Tibial nerve (tissue), 4 donors: ENCODE data around the gene RPS6KA5. TPM values are rescaled to one million over a fixed set of nuclear protein-coding genes. Genes with fewer than 3 reads are reported as not detected.

Experiments used
- DNase-seq, 2 donors: peaks; one replicate each; pipeline ENCODE4 v3.0.0-alpha.2; 2019; ENCODE audit warnings: low spot score in 2 of 2
- H3K27ac ChIP-seq, 4 donors: fragments of 200-600 bp; sonication (generic) in 3 of 4; one replicate each; pipeline ENCODE4 v1.5.1; 2017 to 2019; ENCODE audit warnings: mild to moderate bottlenecking in 1 of 4
- H3K27me3 ChIP-seq, 2 donors: fragments of 200-600 bp; sonication (generic) in 1 of 2; one replicate each; pipeline versions ENCODE4 v1.5.1 to v1.6.0; 2017 to 2019
- H3K36me3 ChIP-seq, 3 donors: fragments of 200-600 bp; sonication (generic); one replicate each; pipeline ENCODE4 v1.5.1; 2018 to 2019
- H3K4me1 ChIP-seq, 4 donors: fragments of 200-600 bp; sonication (generic) in 3 of 4; one replicate each; pipeline ENCODE4 v1.5.1; 2017 to 2019
- H3K4me3 ChIP-seq, 4 donors: fragments of 200-600 bp; sonication (generic) in 3 of 4; one replicate each; pipeline ENCODE4 v1.5.1; 2017 to 2019; ENCODE audit warnings: mild to moderate bottlenecking in 1 of 4, moderate library complexity in 1 of 4
- H3K9me3 ChIP-seq, 4 donors: fragments of 200-600 bp; sonication (generic) in 3 of 4; one replicate each; pipeline ENCODE4 v1.5.1; 2017 to 2019
- CTCF ChIP-seq, 5 experiments: fragments of 200-600 bp in 3 of 5; fragments of 450-650 bp in 2 of 5; sonication (generic) in 3 of 5; IDR thresholded peaks; one replicate each; pipeline ENCODE4 v1.5.1; 2016 to 2019; ENCODE audit warnings: antibody characterized with exemption in 5 of 5, mild to moderate bottlenecking in 3 of 5, moderate library complexity in 2 of 5
- EP300 ChIP-seq, 2 donors: sonication (generic); formaldehyde crosslinking; IDR thresholded peaks; one replicate each; pipeline ENCODE4 v1.6.1; 2017; ENCODE audit warnings: antibody characterized with exemption in 2 of 2, mild to moderate bottlenecking in 1 of 2
- POLR2A ChIP-seq, 2 donors: fragments of 450-650 bp; IDR thresholded peaks; one replicate each; pipeline ENCODE4 v1.6.1; 2017; ENCODE audit warnings: antibody characterized with exemption in 2 of 2, mild to moderate bottlenecking in 2 of 2, moderate library complexity in 2 of 2
- WGBS, 2 donors: methylation state at CpG; one replicate each; pipeline ENCODE4 v1.1.5; 2018; 5-methylcytosine and 5-hydroxymethylcytosine counted together
- total RNA-seq, 4 donors: library from RNA; depleted of rRNA; stranded (reverse); fragments of >200 nt; gene quantifications; one replicate each; pipeline ENCODE4 v1.1.0, GENCODE V29; 2016

The RPS6KA5 gene
- total RNA-seq, 4 donors from 2014 or later: 8.4 to 12.7 (median 10.1) TPM

- H3K27me3 ChIP-seq: no peaks in the 10 kb centered on the region
- no peak overlapping the region for H3K27ac ChIP-seq
- H3K36me3 ChIP-seq: peaks cover 0 to 9% (median 0%) of the 10 kb centered on the region in 3 donors
- no peak overlapping the region for H3K4me3 ChIP-seq
- peaks cover 0 to 10% (median 0%) of the 10 kb centered on the region in 4 donors for H3K4me1 ChIP-seq
- WGBS, 2 donors: 39 to 53% methylated on average over 3 of the region's 3 CpGs
- no peaks in the 10 kb centered on the region for H3K9me3 ChIP-seq
- DNase-seq: no peak
- TF ChIP-seq POLR2A (IDR thresholded peaks at IDR 0.05): no peak
- TF ChIP-seq CTCF (IDR thresholded peaks at IDR 0.05): no peak
- TF ChIP-seq EP300 (IDR thresholded peaks at IDR 0.05): no peak
Measured at GRCh38 chr14:90969531-90970166, 90.8 kb downstream of the RPS6KA5 start.

GRCh38 chr14:90968025-90968424, 92.4 kb downstream of the RPS6KA5 start:
- no peaks in the 10 kb centered on the region for H3K9me3 ChIP-seq
- whole genome bisulfite sequencing, 2 donors: 78 to 84% methylated on average over 2 of the region's 2 CpGs
- no peak overlapping the region for H3K27ac ChIP-seq
- peaks cover 0 to 10% (median 0%) of the 10 kb centered on the region in 4 donors for H3K4me1 ChIP-seq
- no peak for TF ChIP-seq EP300 (IDR thresholded peaks at IDR 0.05)
- TF ChIP-seq CTCF (IDR thresholded peaks at IDR 0.05): no peak
- no peak for TF ChIP-seq POLR2A (IDR thresholded peaks at IDR 0.05)
- no peak for DNase-seq
- H3K36me3 ChIP-seq: peaks cover 0 to 6% (median 0%) of the 10 kb centered on the region in 3 donors
- no peak overlapping the region for H3K4me3 ChIP-seq
- H3K27me3 ChIP-seq: no peaks in the 10 kb centered on the region

- no peak for DNase-seq
- H3K27ac ChIP-seq: no peak overlapping the region
- peaks cover 0 to 3% (median 0%) of the 10 kb centered on the region in 3 donors for H3K36me3 ChIP-seq
- H3K27me3 ChIP-seq: no peaks in the 10 kb centered on the region
- TF ChIP-seq EP300 (IDR thresholded peaks at IDR 0.05) (no peak), CTCF (IDR thresholded peaks at IDR 0.05) (no peak), POLR2A (IDR thresholded peaks at IDR 0.05) (no peak)
- no peaks in the 10 kb centered on the region for H3K9me3 ChIP-seq
- 89 to 98% methylated on average over 3 of the region's 3 CpGs for WGBS, 2 donors
- no peak overlapping the region for H3K4me3 ChIP-seq
- H3K4me1 ChIP-seq: peaks cover 0 to 10% (median 0%) of the 10 kb centered on the region in 4 donors
Measured at GRCh38 chr14:90966493-90966892, 93.9 kb downstream of the RPS6KA5 start.

- 86 to 90% methylated on average over 3 of the region's 3 CpGs for whole genome bisulfite sequencing, 2 donors
Measured at GRCh38 chr14:90965765-90966164, 94.7 kb downstream of the RPS6KA5 start.

More at GRCh38 chr14:90965765-90966164, 94.7 kb downstream of the RPS6KA5 start:
- Histone ChIP-seq H3K4me3 (no peak overlapping the region), H3K27ac (no peak overlapping the region), H3K4me1 (peaks cover 0 to 10% (median 0%) of the 10 kb centered on the region in 4 donors), H3K36me3 (peaks cover 0 to 3% (median 0%) of the 10 kb centered on the region in 3 donors), H3K9me3 (no peaks in the 10 kb centered on the region), H3K27me3 (no peaks in the 10 kb centered on the region)
- DNase-seq: no peak
- TF ChIP-seq EP300 (IDR thresholded peaks at IDR 0.05) (no peak), CTCF (IDR thresholded peaks at IDR 0.05) (no peak)
